Astrocyte of the spinal cord (primary cell): ENCODE data around the gene ADAM8.

ENCODE experiments used
- DNase-seq: peaks from one replicate; pipeline ENCODE4 v3.0.0; 2011; ENCODE audit warnings: low read depth, low spot score
- H3K4me3 ChIP-seq: 2 replicates; pipeline ENCODE4 v1.5.1; 2011; ENCODE audit warnings: low read depth, mild to moderate bottlenecking, low read length, moderate library complexity
- CTCF ChIP-seq: IDR thresholded peaks from 2 replicates; pipeline ENCODE4 v1.5.1; 2012; ENCODE audit warnings: low read depth, mild to moderate bottlenecking, low read length, inconsistent platforms
- in situ Hi-C: cut with HindIII; loops from 2 replicates; pipeline ENCODE4 v1.10.0; 2017; ENCODE audit warnings: low sequenced_read_pairs

The ADAM8 gene

GRCh38 chr10:133318494-133319127, 41.9 kb upstream of the ADAM8 start:
- peak overlapping the region; percentile 42 for H3K4me3 ChIP-seq
- TF ChIP-seq CTCF = peak; percentile 85
- peak; percentile 45 for DNase-seq
- in situ Hi-C loops = no loop called here

GRCh38 chr10:133316732-133317131, 40.1 kb upstream of the ADAM8 start:
- no peak for TF ChIP-seq CTCF
- H3K4me3 ChIP-seq = no peak overlapping the region
- in situ Hi-C loops = no loop called here
- DNase-seq = no peak

- no peak for TF ChIP-seq CTCF
- in situ Hi-C loops = no loop called here
- no peak for DNase-seq
- no peak overlapping the region for H3K4me3 ChIP-seq
Measured at GRCh38 chr10:133316266-133316665, 39.6 kb upstream of the ADAM8 start.

GRCh38 chr10:133315847-133316246, 39.2 kb upstream of the ADAM8 start:
- no peak overlapping the region for H3K4me3 ChIP-seq
- TF ChIP-seq CTCF = no peak
- DNase-seq = no peak
- in situ Hi-C loops = no loop called here

- no peak for TF ChIP-seq CTCF
- DNase-seq = no peak
- no peak overlapping the region for H3K4me3 ChIP-seq
- in situ Hi-C loops = no loop called here
Measured at GRCh38 chr10:133314911-133315310, 38.2 kb upstream of the ADAM8 start.

GRCh38 chr10:133313192-133313591, 36.5 kb upstream of the ADAM8 start:
- no peak for TF ChIP-seq CTCF
- DNase-seq = no peak
- no peak overlapping the region for H3K4me3 ChIP-seq
- in situ Hi-C loops = no loop called here

- H3K4me3 ChIP-seq = no peak overlapping the region
- TF ChIP-seq CTCF = no peak
- in situ Hi-C loops = no loop called here
- no peak for DNase-seq
Measured at GRCh38 chr10:133312769-133313145, 36.1 kb upstream of the ADAM8 start.
